Measurements from ENCODE around the gene TBC1D1. TPM values are rescaled to one million over a fixed set of nuclear protein-coding genes. Genes with fewer than 3 reads are reported as not detected.

Gene TBC1D1
- total RNA-seq, 1 experiment from 2014 or later: 97.1 TPM

- Histone ChIP-seq H3K27ac (peak overlapping the region; percentile 34; the same call in 1 of the 2 replicates), H3K36me3 (no peaks in the 10 kb centered on the region), H3K27me3 (replicated peaks) (no peaks in the 10 kb centered on the region), H3K9me3 (replicated peaks) (no peaks in the 10 kb centered on the region), H3K4me1 (replicated peaks) (peaks cover 12% of the 10 kb centered on the region), H3K4me3 (no peak overlapping the region)
- DNase-seq (ENCODE audit: low read depth in 1 of 2, low spot score in 2 of 2): peak in 1 of 2 experiments; percentile 24
Observed at GRCh38 chr4:38069271-38069760, 178.4 kb downstream of the TBC1D1 start.

- H3K27ac ChIP-seq: no peak overlapping the region
- no peak overlapping the region for H3K4me3 ChIP-seq
- DNase-seq (ENCODE audit: low read depth in 1 of 2, low spot score in 2 of 2): no peak
- no peaks in the 10 kb centered on the region for H3K27me3 ChIP-seq (replicated peaks)
- H3K9me3 ChIP-seq (replicated peaks): no peaks in the 10 kb centered on the region
- no peaks in the 10 kb centered on the region for H3K36me3 ChIP-seq
- peaks cover 12% of the 10 kb centered on the region for H3K4me1 ChIP-seq (replicated peaks)
Observed at GRCh38 chr4:38071801-38072431, 181.0 kb downstream of the TBC1D1 start.

- no peak for DNase-seq (ENCODE audit: low read depth in 1 of 2, low spot score in 2 of 2)
- no peak overlapping the region for H3K27ac ChIP-seq
Observed at GRCh38 chr4:38072578-38072977, 181.7 kb downstream of the TBC1D1 start.

GRCh38 chr4:38073596-38074234, 182.8 kb downstream of the TBC1D1 start:
- H3K9me3 ChIP-seq (replicated peaks): no peaks in the 10 kb centered on the region
- peaks cover 19% of the 10 kb centered on the region for H3K4me1 ChIP-seq (replicated peaks)
- H3K4me3 ChIP-seq: no peak overlapping the region
- no peak for DNase-seq (ENCODE audit: low read depth in 1 of 2, low spot score in 2 of 2)
- H3K36me3 ChIP-seq: no peaks in the 10 kb centered on the region
- H3K27me3 ChIP-seq (replicated peaks): no peaks in the 10 kb centered on the region
- H3K27ac ChIP-seq: no peak overlapping the region

More at GRCh38 chr4:38072578-38072977, 181.7 kb downstream of the TBC1D1 start:
- Histone ChIP-seq H3K9me3 (replicated peaks) (no peaks in the 10 kb centered on the region), H3K4me1 (replicated peaks) (peaks cover 12% of the 10 kb centered on the region), H3K27me3 (replicated peaks) (no peaks in the 10 kb centered on the region), H3K36me3 (no peaks in the 10 kb centered on the region), H3K4me3 (no peak overlapping the region)

- Histone ChIP-seq H3K36me3 (no peaks in the 10 kb centered on the region), H3K4me1 (replicated peaks) (peaks cover 24% of the 10 kb centered on the region), H3K27ac (no peak overlapping the region), H3K4me3 (no peak overlapping the region), H3K9me3 (replicated peaks) (no peaks in the 10 kb centered on the region), H3K27me3 (replicated peaks) (no peaks in the 10 kb centered on the region)
- DNase-seq (ENCODE audit: low read depth in 1 of 2, low spot score in 2 of 2): no peak
Observed at GRCh38 chr4:38075370-38076152, 184.7 kb downstream of the TBC1D1 start.

GRCh38 chr4:38076153-38076669, 185.3 kb downstream of the TBC1D1 start:
- no peak for DNase-seq (ENCODE audit: low read depth in 1 of 2, low spot score in 2 of 2)
- H3K4me1 ChIP-seq (replicated peaks): peaks cover 24% of the 10 kb centered on the region
- H3K4me3 ChIP-seq: no peak overlapping the region
- H3K9me3 ChIP-seq (replicated peaks): no peaks in the 10 kb centered on the region
- no peak overlapping the region for H3K27ac ChIP-seq
- H3K27me3 ChIP-seq (replicated peaks): no peaks in the 10 kb centered on the region
- H3K36me3 ChIP-seq: no peaks in the 10 kb centered on the region

GRCh38 chr4:38077791-38078489, 187.1 kb downstream of the TBC1D1 start:
- no peaks in the 10 kb centered on the region for H3K27me3 ChIP-seq (replicated peaks)
- H3K27ac ChIP-seq: 0 out of 2 replicates have a peak overlapping the region, but pooled peaks have one; percentile 73
- no peak for DNase-seq (ENCODE audit: low read depth in 1 of 2, low spot score in 2 of 2)
- peaks cover 40% of the 10 kb centered on the region for H3K4me1 ChIP-seq (replicated peaks)
- H3K4me3 ChIP-seq: no peak overlapping the region
- H3K36me3 ChIP-seq: no peaks in the 10 kb centered on the region
- H3K9me3 ChIP-seq (replicated peaks): no peaks in the 10 kb centered on the region

- Histone ChIP-seq H3K27me3 (replicated peaks) (no peaks in the 10 kb centered on the region), H3K4me1 (replicated peaks) (peaks cover 46% of the 10 kb centered on the region), H3K4me3 (no peak overlapping the region), H3K27ac (peak overlapping the region; percentile 73), H3K9me3 (replicated peaks) (no peaks in the 10 kb centered on the region), H3K36me3 (no peaks in the 10 kb centered on the region)
- DNase-seq (ENCODE audit: low read depth in 1 of 2, low spot score in 2 of 2): peak in 1 of 2 experiments; percentile 54
Observed at GRCh38 chr4:38078590-38079421, 187.9 kb downstream of the TBC1D1 start.

- Histone ChIP-seq H3K27me3 (replicated peaks) (no peaks in the 10 kb centered on the region), H3K36me3 (no peaks in the 10 kb centered on the region), H3K4me3 (no peak overlapping the region), H3K27ac (no peak overlapping the region), H3K9me3 (replicated peaks) (no peaks in the 10 kb centered on the region), H3K4me1 (replicated peaks) (peaks cover 46% of the 10 kb centered on the region)
- peak in 1 of 2 experiments; percentile 14 for DNase-seq (ENCODE audit: low read depth in 1 of 2, low spot score in 2 of 2)
Observed at GRCh38 chr4:38080061-38080974, 189.4 kb downstream of the TBC1D1 start.

GRCh38 chr4:38082021-38082420, 191.1 kb downstream of the TBC1D1 start:
- peak overlapping the region; percentile 58 for H3K27ac ChIP-seq
- DNase-seq (ENCODE audit: low read depth in 1 of 2, low spot score in 2 of 2): peak in 1 of 2 experiments; percentile 7
- no peaks in the 10 kb centered on the region for H3K27me3 ChIP-seq (replicated peaks)
- H3K4me3 ChIP-seq: no peak overlapping the region
- H3K9me3 ChIP-seq (replicated peaks): no peaks in the 10 kb centered on the region
- peaks cover 46% of the 10 kb centered on the region for H3K4me1 ChIP-seq (replicated peaks)
- no peaks in the 10 kb centered on the region for H3K36me3 ChIP-seq

- Histone ChIP-seq H3K27ac (peak overlapping the region; percentile 58), H3K36me3 (no peaks in the 10 kb centered on the region), H3K4me1 (replicated peaks) (peaks cover 46% of the 10 kb centered on the region), H3K4me3 (no peak overlapping the region), H3K27me3 (replicated peaks) (no peaks in the 10 kb centered on the region), H3K9me3 (replicated peaks) (no peaks in the 10 kb centered on the region)
- DNase-seq (ENCODE audit: low read depth in 1 of 2, low spot score in 2 of 2): peak; percentile 52 to 54
Observed at GRCh38 chr4:38082424-38083385, 191.8 kb downstream of the TBC1D1 start.

All from SJSA1 (cell line).